ENCODE data around the gene PAPSS2. TPM values are rescaled to one million over a fixed set of nuclear protein-coding genes. Genes with fewer than 3 reads are reported as not detected.

PAPSS2 gene
- total RNA-seq, 4 donors from 2014 or later, result 2.2 to 5.1 (median 4.5) TPM

DNA sequence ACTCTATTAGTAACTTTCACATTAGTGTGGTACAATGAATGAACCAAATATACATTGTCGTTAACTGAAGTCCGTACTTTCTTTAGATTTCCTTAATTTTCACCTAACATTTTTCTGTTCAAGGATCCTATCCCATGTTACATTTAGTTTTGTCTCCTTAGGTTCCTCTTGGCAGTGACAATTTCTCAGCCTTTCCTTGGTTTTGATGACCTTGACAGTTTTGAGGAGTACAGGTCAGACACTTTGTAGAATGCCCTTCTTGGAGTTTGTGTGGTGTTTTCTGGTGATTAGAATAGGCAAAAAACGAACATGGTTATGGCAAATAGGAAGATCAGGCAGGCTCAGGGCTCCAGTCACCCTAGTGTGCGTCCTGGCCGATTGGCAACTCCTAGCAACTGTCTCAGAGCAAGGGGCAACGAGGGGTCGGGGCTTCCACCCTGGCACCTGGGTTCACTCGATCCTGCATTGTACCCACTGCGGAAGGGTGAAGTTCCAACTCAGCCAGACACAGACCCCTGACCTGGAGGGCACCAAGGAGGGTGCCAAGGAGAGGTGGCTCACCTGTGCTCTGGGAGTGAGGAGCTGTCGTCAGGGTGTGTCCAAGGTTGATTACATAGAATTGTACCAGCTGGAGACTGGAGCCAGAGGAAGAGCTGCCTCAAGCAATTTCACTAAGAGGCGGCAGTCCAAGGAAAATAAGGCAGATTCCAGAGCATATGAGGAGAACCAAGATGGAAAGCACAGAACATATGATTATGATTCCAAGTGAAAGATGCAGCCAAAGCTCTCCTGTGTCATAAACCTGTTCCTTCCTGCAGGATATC, 37.5 kb downstream of the PAPSS2 start:
- no peak overlapping the region for H3K4me3 ChIP-seq (ENCODE audit: low read depth, poor library complexity, severe bottlenecking)
- WGBS, 2 donors, result 68 to 79% methylated on average over 11 of the region's 11 CpGs
- DNase-seq (ENCODE audit: low spot score in 2 of 2), result no peak
- no peak for TF ChIP-seq POLR2A (IDR thresholded peaks at IDR 0.05)
- TF ChIP-seq, protein P1, sequence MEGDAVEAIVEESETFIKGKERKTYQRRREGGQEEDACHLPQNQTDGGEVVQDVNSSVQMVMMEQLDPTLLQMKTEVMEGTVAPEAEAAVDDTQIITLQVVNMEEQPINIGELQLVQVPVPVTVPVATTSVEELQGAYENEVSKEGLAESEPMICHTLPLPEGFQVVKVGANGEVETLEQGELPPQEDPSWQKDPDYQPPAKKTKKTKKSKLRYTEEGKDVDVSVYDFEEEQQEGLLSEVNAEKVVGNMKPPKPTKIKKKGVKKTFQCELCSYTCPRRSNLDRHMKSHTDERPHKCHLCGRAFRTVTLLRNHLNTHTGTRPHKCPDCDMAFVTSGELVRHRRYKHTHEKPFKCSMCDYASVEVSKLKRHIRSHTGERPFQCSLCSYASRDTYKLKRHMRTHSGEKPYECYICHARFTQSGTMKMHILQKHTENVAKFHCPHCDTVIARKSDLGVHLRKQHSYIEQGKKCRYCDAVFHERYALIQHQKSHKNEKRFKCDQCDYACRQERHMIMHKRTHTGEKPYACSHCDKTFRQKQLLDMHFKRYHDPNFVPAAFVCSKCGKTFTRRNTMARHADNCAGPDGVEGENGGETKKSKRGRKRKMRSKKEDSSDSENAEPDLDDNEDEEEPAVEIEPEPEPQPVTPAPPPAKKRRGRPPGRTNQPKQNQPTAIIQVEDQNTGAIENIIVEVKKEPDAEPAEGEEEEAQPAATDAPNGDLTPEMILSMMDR (IDR thresholded peaks at IDR 0.05), result no peak
- intact Hi-C loops (cut with DNase I; ENCODE audit: low total_unique reads), result no loop called here

DNA sequence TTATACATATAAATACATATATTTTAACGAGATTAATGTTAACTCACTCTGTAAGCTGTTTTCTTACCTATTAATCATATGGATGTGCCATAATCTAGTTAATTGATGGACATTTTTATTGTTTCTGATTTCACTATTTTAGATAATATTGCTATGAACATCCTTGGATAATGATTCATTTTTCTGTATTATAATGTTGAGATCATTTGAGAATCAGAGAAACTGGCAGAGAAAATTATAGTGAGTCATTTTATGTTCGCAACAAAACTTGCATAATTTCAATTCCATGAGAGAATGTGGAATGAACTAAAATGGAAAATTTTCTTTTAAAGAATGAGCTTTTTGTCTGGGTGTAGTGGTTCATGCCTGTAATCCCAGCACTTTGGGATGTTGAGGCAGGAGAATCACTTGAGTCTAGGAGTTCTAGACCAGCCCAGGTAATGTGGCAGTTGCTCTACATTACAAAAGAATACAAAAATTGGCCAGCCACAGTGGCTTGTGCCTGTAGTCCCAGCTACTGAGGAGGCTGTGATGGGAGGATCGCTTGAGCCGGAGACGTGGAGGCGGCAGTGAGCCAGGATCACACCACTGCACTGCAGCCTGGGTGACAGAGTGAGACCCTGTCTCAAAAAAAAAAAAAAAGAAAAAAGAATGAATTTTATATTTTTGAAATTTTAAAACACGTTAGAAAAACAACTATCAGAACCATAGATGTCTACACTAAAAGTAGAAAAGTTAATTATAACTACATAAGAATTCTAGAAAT, 40.5 kb downstream of the PAPSS2 start:
- WGBS, 2 donors, result 61 to 72% methylated on average over 7 of the region's 7 CpGs
- intact Hi-C loops (cut with DNase I; ENCODE audit: low total_unique reads), result no loop called here

DNA sequence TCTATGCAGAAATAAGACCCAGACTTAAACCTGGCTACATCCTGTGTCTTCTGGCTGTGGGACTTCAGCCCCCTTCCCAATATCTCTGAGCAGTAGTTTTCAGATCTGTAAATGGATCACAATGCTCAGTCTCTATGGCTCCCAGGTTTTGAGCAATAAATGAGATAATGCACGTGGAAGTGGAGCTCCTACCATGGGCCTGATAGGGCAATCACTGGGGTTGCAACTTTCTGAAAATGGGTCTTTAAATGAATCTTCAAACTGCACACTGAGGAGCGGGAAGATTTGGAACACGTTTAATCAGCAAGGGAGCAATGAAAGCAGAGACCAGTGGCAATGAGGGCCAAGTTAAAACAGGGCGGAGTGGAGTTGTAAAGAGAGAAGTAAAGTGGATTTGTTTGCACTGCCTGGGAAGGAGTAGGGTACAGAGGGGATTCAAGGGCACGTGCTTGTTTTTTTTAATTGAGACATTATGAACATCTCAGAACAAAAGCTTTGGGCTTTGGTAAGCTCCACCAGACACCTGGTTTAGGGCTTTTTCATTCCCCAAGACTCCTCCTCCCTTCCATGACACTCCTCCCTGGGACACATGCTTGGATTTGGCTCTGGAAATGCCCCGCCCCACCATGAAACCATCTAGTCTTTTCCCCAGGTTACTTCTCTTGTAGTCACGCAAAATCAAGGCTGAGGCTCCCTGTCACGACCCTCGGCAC, 42.7 kb downstream of the PAPSS2 start:
- 78 to 80% methylated on average over 9 of the region's 9 CpGs for WGBS, 2 donors
- TF ChIP-seq POLR2A (IDR thresholded peaks at IDR 0.05), result no peak
- TF ChIP-seq, protein P1 (IDR thresholded peaks at IDR 0.05), result no peak

More for the DNA sequence above, 40.5 kb downstream of the PAPSS2 start:
- TF ChIP-seq, protein P1 (IDR thresholded peaks at IDR 0.05), result no peak
- no peak for TF ChIP-seq POLR2A (IDR thresholded peaks at IDR 0.05)
- no peak overlapping the region for H3K4me3 ChIP-seq (ENCODE audit: low read depth, poor library complexity, severe bottlenecking)
- no peak for DNase-seq (ENCODE audit: low spot score in 2 of 2)

DNA sequence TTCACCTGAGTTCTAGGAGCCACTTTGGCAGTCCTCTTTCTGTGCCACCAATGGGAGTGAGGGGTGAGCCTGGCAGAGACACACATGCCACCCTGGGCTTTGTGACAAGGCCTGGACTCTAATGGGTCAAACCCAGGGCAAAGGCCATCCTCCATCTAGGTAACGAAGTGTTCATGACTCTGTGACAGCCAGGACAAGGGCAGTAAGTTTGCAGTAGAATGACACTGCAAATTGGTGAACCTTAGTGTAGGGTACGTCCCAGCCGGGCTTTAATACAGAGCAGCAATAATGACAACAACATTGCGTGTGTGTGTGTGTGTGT, 43.3 kb downstream of the PAPSS2 start:
- no peak for TF ChIP-seq POLR2A (IDR thresholded peaks at IDR 0.05)
- TF ChIP-seq, protein P1 (IDR thresholded peaks at IDR 0.05), result no peak
- no peak overlapping the region for H3K4me3 ChIP-seq (ENCODE audit: low read depth, poor library complexity, severe bottlenecking)
- no peak for DNase-seq (ENCODE audit: low spot score in 2 of 2)
- WGBS, 2 donors, result 78 to 100% methylated on average over 4 of the region's 4 CpGs
- intact Hi-C loops (cut with DNase I; ENCODE audit: low total_unique reads), result no loop called here

More for the DNA sequence above, 42.7 kb downstream of the PAPSS2 start:
- DNase-seq (ENCODE audit: low spot score in 2 of 2), result no peak
- intact Hi-C loops (cut with DNase I; ENCODE audit: low total_unique reads), result no loop called here
- no peak overlapping the region for H3K4me3 ChIP-seq (ENCODE audit: low read depth, poor library complexity, severe bottlenecking)

DNA sequence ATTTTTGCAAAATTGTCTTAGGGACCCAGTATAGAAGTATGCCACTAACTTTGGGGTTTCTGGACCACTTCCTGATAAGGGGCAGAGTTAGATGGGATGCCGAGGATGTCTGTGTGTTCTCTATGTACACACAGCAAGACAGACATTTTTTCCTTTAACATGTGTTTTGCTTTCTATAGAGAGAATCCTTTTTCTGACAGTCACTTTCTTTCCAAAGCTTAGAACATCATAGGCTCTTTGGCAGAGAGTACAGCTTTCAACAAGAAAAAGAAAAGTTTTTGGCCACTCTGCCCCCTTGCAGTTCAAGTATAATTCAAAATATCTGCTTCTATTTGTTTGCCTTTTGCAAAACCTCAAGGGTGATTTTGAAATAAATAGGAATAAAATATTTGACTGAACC, 44.1 kb downstream of the PAPSS2 start:
- no peak for DNase-seq (ENCODE audit: low spot score in 2 of 2)
- intact Hi-C loops (cut with DNase I; ENCODE audit: low total_unique reads), result no loop called here
- WGBS, 2 donors, result 56 to 84% methylated on average over 1 of the region's 1 CpG
- H3K4me3 ChIP-seq (ENCODE audit: low read depth, poor library complexity, severe bottlenecking), result no peak overlapping the region
- TF ChIP-seq POLR2A (IDR thresholded peaks at IDR 0.05), result no peak
- TF ChIP-seq, protein P1 (IDR thresholded peaks at IDR 0.05), result no peak

All from lower leg skin (tissue), 4 donors.